ENCODE data around the gene SPARC.

The SPARC gene

GRCh38 chr5:151659001-151659754 lies 27.5 kb downstream of the SPARC start:
- DNase-seq (ENCODE audit: low spot score): peak; percentile 80

DNA sequence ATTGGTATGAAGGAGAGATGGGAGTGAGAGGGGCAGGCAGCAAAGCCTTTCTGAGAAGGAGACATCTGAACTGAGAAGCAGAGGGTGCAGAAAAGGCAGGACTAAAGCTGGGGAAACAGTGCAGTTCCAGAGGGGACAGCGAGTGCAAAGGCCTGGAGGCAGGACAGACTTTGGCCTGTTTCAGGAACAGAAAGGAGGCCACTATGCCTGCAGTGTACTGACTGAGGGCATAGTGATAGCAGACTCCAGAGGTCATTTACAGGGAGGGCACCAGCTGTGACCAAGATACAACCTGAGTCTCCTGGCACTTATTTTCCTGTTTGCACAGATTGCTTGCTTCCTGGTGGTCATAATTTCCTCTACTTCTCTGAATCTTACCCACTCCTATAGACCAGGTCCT lies 29.6 kb downstream of the SPARC start:
- DNase-seq (ENCODE audit: low spot score): no peak

DNA sequence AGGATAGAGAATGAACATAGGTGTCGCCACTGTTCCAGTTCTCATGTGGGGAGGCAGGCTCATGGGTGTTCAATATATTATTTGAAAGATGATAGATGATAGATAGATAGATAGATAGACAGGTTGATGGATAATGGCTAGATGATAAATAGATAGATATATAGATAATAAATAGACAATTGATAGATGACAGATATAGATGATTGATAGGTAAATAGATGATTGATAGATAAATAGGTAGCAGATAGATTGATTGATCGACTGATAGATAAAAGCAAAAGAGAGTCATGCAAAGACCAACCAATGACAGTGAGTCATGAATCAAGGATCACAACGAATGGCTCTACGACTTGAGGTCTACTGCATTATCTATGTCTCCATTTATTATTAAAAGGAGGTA lies 30.4 kb downstream of the SPARC start:
- no peak for DNase-seq (ENCODE audit: low spot score)

DNA sequence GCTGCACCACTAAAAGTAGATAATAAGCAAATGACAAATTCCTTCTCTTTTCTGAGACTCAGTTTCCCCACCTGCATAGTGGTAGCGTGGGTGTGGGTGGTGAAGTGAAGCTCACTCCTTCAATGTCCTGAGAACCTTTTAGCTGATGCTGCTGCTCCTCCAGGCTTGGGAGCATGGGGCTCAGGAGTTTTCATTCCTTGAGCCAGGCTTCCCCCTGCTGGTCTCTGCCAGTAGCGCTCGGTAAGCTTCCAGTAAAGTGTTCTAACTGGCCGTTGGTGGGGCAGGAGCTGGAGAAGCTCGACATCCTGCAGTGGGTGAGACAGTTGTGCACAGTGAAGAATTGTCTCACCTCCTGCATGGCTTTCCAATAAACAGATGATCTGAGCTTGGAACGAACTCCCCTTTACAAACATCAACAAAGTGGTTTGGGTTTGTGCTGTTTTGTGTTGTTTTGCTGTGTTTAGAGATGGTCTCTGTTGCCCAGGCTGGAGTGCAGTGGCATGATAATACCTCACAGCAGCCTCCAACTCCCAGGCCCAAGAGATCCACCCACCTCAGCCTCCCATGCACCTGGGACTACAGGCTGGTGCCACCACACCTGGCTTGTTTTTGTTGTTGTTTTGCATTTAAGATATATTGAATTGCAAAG lies 34.6 kb downstream of the SPARC start:
- DNase-seq (ENCODE audit: low spot score): peak; percentile 67

DNA sequence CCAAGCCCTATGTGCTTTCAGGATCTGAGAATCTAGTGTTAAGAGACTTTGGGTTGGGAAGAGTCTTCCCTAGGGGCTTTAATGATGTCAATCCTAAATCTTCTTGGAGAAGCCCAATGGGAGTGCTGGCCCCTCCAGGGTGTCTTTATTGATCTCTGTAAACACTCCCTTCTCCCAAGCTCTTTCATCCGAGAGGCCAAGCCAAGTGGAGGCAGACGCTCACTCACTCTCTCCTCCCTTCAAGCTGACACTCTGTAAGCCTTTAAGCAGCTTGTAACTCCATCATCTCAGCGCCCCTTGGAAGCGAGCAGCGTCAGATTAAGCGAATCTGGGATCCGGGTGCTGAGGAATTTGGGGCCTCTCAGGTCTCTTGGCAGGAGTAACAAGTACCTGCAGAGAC lies 37.7 kb downstream of the SPARC start:
- no peak for DNase-seq (ENCODE audit: low spot score)

DNA sequence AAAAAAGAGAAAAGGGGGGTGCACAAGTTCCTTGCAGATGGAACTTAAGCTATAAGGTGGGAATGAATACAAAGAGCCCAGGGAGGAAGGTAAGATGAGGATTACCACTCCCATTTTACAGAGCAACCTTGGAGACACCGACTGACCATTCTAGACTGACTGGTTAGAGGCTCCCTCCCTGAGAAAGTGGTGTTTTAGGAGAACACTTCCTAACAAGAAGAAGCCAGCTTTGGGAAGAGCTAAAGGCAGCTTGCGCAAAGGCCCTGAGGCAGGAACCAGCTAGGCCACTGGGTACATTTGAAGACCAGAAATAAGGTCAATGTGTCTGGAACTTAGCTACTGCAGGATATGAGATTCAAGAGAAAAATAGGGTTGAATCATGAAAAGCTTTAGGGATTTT lies 38.6 kb downstream of the SPARC start:
- no peak for DNase-seq (ENCODE audit: low spot score)

DNA sequence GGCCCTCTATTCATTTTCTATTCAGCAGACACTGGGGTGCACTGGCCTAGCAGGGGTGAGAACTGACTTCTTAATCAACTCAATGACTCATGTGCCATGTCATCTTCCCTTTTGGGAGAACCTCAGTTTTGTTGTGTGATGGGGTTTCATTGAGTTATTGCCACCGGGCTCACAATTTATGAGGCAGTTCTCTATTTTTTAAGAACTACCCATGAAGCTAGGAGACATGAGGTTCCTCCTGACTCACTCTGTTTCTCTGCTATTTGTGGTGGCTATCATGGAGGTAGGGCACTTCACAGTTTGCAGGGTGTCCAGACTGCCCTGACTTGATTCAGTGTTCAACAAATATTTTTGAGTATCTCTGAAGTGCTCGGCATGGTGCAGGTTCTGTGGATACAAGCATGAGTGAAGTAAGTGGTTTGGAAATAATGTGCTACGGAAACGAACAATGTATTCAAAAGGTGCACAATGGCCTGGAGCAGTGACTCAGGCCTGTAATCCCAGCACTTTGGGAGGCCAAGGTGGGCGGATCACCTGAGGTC lies 39.3 kb downstream of the SPARC start:
- no peak for DNase-seq (ENCODE audit: low spot score)

GRCh38 chr5:151646334-151646733 lies 40.4 kb downstream of the SPARC start:
- no peak for DNase-seq (ENCODE audit: low spot score)

DNA sequence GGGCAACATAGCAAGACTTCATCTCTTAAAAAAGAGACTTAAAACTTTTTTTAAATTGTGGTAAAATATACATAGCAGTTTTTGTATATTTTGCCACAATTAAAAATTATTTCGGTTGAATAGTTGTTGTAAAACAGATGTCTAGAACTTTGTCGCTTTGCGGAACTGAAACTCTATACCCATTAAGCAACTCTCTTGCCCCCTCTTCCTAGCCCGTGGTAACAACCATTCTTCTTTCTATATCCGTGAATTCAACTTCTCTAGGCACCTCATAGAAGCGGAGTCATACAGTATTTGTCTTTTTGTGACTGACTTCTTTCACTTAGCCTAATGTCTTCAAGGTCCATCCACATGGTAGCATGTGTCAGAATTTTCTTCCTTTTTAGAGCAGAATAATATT lies 43.3 kb downstream of the SPARC start:
- DNase-seq (ENCODE audit: low spot score): no peak

GRCh38 chr5:151642472-151643140 lies 44.1 kb downstream of the SPARC start:
- no peak for DNase-seq (ENCODE audit: low spot score)

DNA sequence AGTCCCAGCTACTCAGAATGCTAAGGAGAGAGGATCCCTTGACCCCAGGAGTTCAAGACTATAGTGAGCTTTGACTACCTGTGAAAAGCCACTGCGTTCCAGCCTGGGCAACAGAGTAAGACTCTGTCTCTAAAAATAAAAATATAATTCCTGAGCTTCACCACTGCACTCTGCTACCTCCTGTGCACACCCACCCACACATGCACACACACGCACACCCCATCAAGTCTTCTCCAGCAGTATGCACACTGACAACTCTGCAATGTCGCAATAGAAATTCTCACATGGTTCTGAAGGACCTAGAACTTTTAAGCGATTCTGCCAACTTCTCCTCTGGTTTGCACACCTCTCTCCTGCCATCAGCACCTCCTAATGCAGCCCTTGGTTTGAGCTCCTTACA lies 48.1 kb downstream of the SPARC start:
- no peak for DNase-seq (ENCODE audit: low spot score)

DNA sequence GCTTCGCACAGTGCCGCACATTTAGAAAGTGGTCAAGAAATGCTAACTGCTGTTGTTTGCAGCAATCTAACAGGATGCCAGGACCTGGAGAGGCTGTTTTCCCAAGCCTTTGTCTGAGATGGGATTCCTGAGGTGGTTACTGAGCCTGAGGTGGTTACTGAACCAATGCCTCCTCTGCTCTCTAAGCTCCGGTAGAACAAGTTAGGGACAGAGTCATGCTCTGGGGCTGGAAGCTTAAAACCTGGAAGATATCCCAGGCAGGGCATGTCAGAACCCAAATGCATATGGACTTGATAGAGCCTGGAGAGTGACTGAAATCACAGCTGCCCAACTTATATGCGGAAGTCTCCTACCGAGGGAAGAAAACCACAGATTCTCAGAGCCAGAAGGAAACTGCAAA lies 49.0 kb downstream of the SPARC start:
- no peak for DNase-seq (ENCODE audit: low spot score)

DNA sequence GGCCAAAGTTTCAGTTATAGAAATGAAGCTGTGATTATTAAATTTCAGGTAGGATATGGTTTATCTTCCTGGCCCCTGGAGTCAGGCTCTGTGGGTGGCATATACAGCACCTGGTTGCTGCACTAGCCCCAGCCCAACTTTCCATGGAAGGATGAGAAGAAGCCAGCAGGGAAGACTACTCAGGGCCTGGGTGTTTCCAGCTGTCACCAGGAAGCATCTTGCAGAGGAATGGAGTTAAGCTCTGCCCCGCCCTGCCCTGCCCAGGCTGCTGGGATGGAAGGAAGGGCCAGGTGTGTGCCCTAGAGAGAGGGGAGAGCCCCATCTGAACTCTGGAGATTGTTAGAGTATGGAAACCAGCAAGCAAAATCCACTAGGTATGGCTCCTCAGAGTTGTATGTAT lies 52.8 kb downstream of the SPARC start:
- no peak for DNase-seq (ENCODE audit: low spot score)

- DNase-seq (ENCODE audit: low spot score): no peak
Observed at GRCh38 chr5:151632941-151633340, 53.8 kb downstream of the SPARC start.

GRCh38 chr5:151632524-151632923 lies 54.2 kb downstream of the SPARC start:
- no peak for DNase-seq (ENCODE audit: low spot score)

DNA sequence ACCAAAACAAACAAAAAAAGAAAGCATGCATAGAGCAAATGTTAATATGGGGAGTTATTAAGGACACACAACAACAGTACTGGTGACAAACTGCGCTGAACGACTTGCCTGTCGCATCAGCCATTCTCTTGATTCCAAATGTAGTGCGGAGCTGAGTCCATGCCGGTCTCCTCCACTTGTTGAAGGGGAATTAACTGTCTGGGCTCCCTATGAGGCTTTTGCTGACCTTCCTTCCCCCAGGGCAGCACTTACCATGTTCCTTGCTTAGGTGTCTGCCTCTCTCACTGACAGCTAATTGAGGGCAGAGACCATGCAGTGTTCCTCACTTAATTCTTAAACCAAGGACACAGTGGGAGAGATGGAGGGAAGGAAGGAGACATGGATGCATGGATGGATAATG lies 54.8 kb downstream of the SPARC start:
- no peak for DNase-seq (ENCODE audit: low spot score)

DNA sequence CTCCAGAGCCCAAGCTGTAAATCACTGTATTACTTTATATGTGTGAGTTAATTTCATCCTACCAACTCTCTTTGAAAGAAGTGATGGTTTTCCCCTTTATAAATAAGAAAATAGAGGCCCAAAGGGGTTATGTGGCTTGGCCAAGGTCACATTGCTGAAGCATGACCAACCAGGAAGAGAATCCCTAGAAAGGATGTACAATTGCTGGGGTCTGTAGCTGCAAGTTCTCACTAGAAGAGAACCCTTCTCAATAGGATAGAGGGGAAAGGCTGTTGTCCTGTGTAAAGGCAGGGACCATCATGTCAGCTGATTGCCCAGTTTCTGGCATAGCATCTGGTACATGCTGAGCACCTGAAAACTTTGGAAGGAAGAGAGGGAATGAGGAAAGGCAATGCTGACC lies 56.6 kb downstream of the SPARC start:
- DNase-seq (ENCODE audit: low spot score): no peak

DNA sequence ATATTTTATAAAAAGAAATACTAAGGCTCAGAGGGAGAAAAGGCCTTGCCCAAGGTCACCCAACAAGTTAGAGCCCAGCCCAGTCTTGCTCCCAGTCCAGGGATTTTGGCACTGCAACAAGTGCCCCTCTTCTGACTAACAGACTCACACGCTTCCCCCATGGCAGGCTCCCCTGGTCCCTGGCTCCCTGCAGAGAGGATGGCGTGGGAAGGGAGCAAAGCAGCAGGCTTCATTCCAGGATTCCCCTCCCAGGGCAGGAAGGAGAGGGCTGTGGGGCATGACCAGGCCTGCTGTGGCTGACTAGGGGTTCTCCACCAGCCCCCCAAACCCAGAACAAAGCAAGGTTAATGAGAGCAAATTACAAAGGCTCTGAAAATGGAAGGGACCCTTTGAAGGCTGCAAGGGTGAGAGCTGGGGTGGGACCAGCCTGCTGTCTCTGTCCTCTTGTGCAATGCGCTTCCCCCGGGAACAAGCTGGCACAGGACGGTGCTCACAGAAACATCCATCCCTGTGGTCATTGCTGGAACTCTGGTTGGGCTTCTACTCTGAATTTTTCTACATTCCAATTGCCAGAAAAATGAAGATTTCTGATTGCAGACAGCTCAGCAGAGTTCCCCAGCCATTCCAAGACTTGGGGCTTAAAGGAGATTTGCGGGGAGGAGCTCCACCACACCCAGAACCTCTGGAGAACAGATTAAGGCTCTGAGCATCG lies 58.4 kb downstream of the SPARC start:
- DNase-seq (ENCODE audit: low spot score): no peak

DNA sequence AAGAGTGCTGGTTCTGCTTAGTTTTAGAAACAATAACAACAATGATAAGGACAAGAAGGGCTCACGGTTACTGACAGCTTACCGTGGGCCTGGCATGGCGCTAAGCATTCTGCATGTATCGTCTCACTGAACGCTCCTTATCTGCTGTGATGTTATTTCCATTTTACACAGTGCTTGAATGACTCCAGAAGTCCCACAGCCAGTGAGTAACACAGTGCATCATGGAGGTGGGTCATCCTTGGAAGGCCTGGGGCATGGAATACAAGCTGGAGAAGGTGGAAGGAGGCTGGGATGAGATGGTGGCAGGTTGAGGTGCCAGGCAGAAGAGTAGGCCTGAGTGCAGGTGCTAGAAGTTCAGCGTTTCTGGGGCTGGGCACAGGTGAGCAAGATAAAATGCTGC lies 59.1 kb downstream of the SPARC start:
- DNase-seq (ENCODE audit: low spot score): no peak

- DNase-seq (ENCODE audit: low spot score): no peak
Observed at GRCh38 chr5:151625285-151625684, 61.4 kb downstream of the SPARC start.

- no peak for DNase-seq (ENCODE audit: low spot score)
Observed at GRCh38 chr5:151624476-151624875, 62.2 kb downstream of the SPARC start.

DNA sequence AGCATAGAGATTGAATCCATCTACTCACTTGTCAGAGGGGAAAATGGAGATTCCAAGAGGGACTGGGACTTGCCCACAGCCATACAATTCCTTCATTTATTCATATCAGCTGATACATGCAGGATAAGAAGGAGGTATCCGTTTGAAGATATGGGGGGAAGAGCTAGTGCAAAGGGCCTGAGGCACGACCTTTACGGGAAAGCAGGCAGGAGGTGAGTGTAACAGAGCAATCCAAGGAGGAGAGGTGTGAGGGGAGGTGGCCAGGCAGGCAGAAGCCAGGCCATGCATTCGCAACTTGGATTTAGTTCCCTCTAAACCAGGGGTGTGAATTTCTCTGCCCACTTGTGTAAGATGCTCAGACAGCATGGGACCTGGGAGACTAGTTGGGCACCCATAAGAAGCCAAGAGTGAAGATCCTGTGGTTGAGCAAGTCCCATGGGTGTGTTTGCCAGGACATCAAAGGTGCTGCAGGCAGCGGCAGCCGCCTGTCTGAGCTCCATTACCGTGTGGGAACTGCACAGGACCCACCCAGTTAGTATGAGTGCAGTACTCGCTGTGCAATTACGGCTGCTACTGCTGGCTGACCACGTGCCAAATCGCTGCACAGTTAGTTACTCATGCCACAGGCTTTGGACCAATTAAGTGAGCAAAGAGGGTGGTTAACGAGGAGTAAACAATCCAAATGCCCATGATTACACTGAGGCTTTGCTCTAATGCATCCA lies 64.2 kb downstream of the SPARC start:
- DNase-seq (ENCODE audit: low spot score): no peak

Data from CD4-positive, alpha-beta T cell treated with Interleukin-15 for 4 hours (primary cell).